Stimulated activated CD8-positive, alpha-beta memory T cell treated with anti-CD3 and anti-CD28 coated beads, Interleukin-4, amount 100 ng/mL, for 1 hour (primary cell): ENCODE measurements around the gene FAXDC2.
"Not testable (repeated sequence)": the region's sequence is repeated elsewhere in the genome, so short reads cannot be mapped to it uniquely, and the experiment has no call there.

Experiments
- DNase-seq, 2 donors: peaks; one replicate each; pipeline ENCODE4 v3.0.0-alpha.2; 2020; ENCODE audit warnings: low read depth in 2 of 2, low spot score in 1 of 2

The FAXDC2 gene

GRCh38 chr5:154830596-154830995, 19.8 kb downstream of the FAXDC2 start:
- no peak for DNase-seq

GRCh38 chr5:154830219-154830595, 20.2 kb downstream of the FAXDC2 start:
- DNase-seq = no peak

GRCh38 chr5:154829589-154830218, 20.7 kb downstream of the FAXDC2 start:
- peak in 1 of 2 donors; percentile 1 for DNase-seq

- DNase-seq = no peak
These were observed 21.2 kb downstream of the FAXDC2 start for GRCh38 chr5:154829181-154829588.

- no peak for DNase-seq
These were observed 26.3 kb downstream of the FAXDC2 start for GRCh38 chr5:154824070-154824469.

GRCh38 chr5:154823605-154824004, 26.8 kb downstream of the FAXDC2 start:
- DNase-seq = no peak

- DNase-seq = not testable (repeated sequence)
These were observed 27.5 kb downstream of the FAXDC2 start for GRCh38 chr5:154822896-154823295.

- no peak for DNase-seq
These were observed 30.0 kb downstream of the FAXDC2 start for GRCh38 chr5:154820383-154820782.

- DNase-seq = no peak
These were observed 30.9 kb downstream of the FAXDC2 start for GRCh38 chr5:154819546-154819945.

- DNase-seq = no peak
These were observed 31.8 kb downstream of the FAXDC2 start for GRCh38 chr5:154818471-154819116.

- DNase-seq = no peak
These were observed 32.6 kb downstream of the FAXDC2 start for GRCh38 chr5:154817815-154818214.

- DNase-seq = no peak
These were observed 33.4 kb downstream of the FAXDC2 start for GRCh38 chr5:154816891-154817492.

GRCh38 chr5:154815684-154816247, 34.6 kb downstream of the FAXDC2 start:
- no peak for DNase-seq

- no peak for DNase-seq
These were observed 35.4 kb downstream of the FAXDC2 start for GRCh38 chr5:154815025-154815424.

GRCh38 chr5:154813736-154814135, 36.7 kb downstream of the FAXDC2 start:
- peak in 1 of 2 donors; percentile 25 for DNase-seq

GRCh38 chr5:154813158-154813557, 37.2 kb downstream of the FAXDC2 start:
- no peak for DNase-seq

GRCh38 chr5:154811653-154812465, 38.5 kb downstream of the FAXDC2 start:
- peak; percentile 9 to 39 for DNase-seq

- no peak for DNase-seq
These were observed 39.2 kb downstream of the FAXDC2 start for GRCh38 chr5:154811239-154811638.

- no peak for DNase-seq
These were observed 44.2 kb downstream of the FAXDC2 start for GRCh38 chr5:154806176-154806575.

- DNase-seq = no peak
These were observed 48.4 kb downstream of the FAXDC2 start for GRCh38 chr5:154802050-154802449.

GRCh38 chr5:154801083-154801482, 49.3 kb downstream of the FAXDC2 start:
- no peak for DNase-seq
